Motor neuron (in vitro differentiated cells): ENCODE results near the gene ECM1. TPM values are rescaled to one million over a fixed set of nuclear protein-coding genes. Genes with fewer than 3 reads are reported as not detected.

Experiments
- ATAC-seq, 8 experiments: fragments of 200-7000 bp; cut with Tn5 transposase; replicated peaks in 6 of 8; 2 replicates each; pipeline ENCODE4 v1.8.0; 2021; ENCODE audit warnings: mild to moderate bottlenecking in 8 of 8, moderate library complexity in 8 of 8
- H3K27ac ChIP-seq, 2 donors: fragments of 250-450 bp; sonication (Bioruptor Pico); 2 replicates each; pipeline ENCODE4 v1.9.0; 2021; ENCODE audit warnings: antibody characterized with exemption in 2 of 2, mild to moderate bottlenecking in 2 of 2, moderate library complexity in 1 of 2
- H3K4me1 ChIP-seq, 2 donors: fragments of 250-450 bp; sonication (Bioruptor Pico); replicated peaks in 1 of 2; 2 replicates each; pipeline ENCODE4 v1.6.1; 2021; ENCODE audit warnings: antibody characterized with exemption in 2 of 2, mild to moderate bottlenecking in 2 of 2, moderate library complexity in 1 of 2
- H3K4me3 ChIP-seq, 5 donors: fragments of 250-450 bp; sonication (Bioruptor Pico); 2 replicates each; pipeline ENCODE4 v1.9.0; 2021; ENCODE audit warnings: antibody characterized with exemption in 5 of 5, mild to moderate bottlenecking in 5 of 5, moderate library complexity in 4 of 5
- WGBS, 10 experiments: fragments of 450-650 bp; shearing (Covaris generic); methylation state at CpG; one replicate each; pipeline ENCODE4 v1.0.0; 2022; 5-methylcytosine and 5-hydroxymethylcytosine counted together
- in situ Hi-C, 9 experiments: fragments of 400-800 bp; cut with MboI; loops; one replicate each; pipeline ENCODE4 v1.15.0; 2021; ENCODE audit warnings: low sequenced_read_pairs in 9 of 9, low pct_unique_long_range_greater_than_20kb in 2 of 9; ENCODE audit not compliant: unreplicated experiment in 9 of 9
- total RNA-seq, 8 experiments: library from RNA; unstranded; fragments of 300-600 nt; gene quantifications; 2 replicates each; pipeline versions ENCODE4 v1.2.3 to v1.2.4, GENCODE V29; 2022

ECM1 gene
- total RNA-seq, 8 experiments from 2014 or later = 1.4 to 73.4 (median 3.5) TPM

- 40 to 100% (median 93%) methylated on average over 1 to 10 of the region's 11 CpGs; no CpG with 5 or more reads in 1 of the 10 experiments for WGBS, 10 experiments
- peaks cover 0 to 8% of the 10 kb centered on the region in 2 donors for H3K4me1 ChIP-seq
- no peak overlapping the region for H3K27ac ChIP-seq
- no peak for ATAC-seq
- no peak overlapping the region for H3K4me3 ChIP-seq
- in situ Hi-C loops = loop anchor here in 1 of 9 experiments (25.0 kb wide), 1 partner anchor 89 kb away; no protein-coding TSS in a partner anchor
Measured at GRCh38 chr1:150551051-150551783, 43.3 kb downstream of the ECM1 start.

GRCh38 chr1:150551784-150552127 lies 43.8 kb downstream of the ECM1 start:
- Histone ChIP-seq H3K4me1 (peaks cover 0 to 8% of the 10 kb centered on the region in 2 donors), H3K4me3 (no peak overlapping the region), H3K27ac (no peak overlapping the region)
- 14 to 80% (median 22%) methylated on average over 1 of the region's 1 CpG; no CpG with 5 or more reads in 7 of the 10 experiments for WGBS, 10 experiments
- ATAC-seq = no peak
- in situ Hi-C loops = loop anchor here in 1 of 9 experiments (25.0 kb wide), 1 partner anchor 89 kb away; no protein-coding TSS in a partner anchor

GRCh38 chr1:150552128-150552910 lies 44.4 kb downstream of the ECM1 start:
- WGBS, 10 experiments = 24 to 100% (median 33%) methylated on average over 1 to 3 of the region's 13 CpGs; no CpG with 5 or more reads in 7 of the 10 experiments
- Histone ChIP-seq H3K4me1 (peaks cover 0 to 8% of the 10 kb centered on the region in 2 donors), H3K4me3 (no peak overlapping the region), H3K27ac (no peak overlapping the region)
- peak; percentile 2 to 50 (median 36) for ATAC-seq
- in situ Hi-C loops = loop anchor here in 1 of 9 experiments (25.0 kb wide), 1 partner anchor 90 kb away; no protein-coding TSS in a partner anchor

- no peak overlapping the region for H3K27ac ChIP-seq
- 85 to 100% methylated on average over 2 to 5 of the region's 12 CpGs; no CpG with 5 or more reads in 8 of the 10 experiments for WGBS, 10 experiments
- no peak overlapping the region for H3K4me3 ChIP-seq
- ATAC-seq = no peak
- in situ Hi-C loops = loop anchor here in 1 of 9 experiments (25.0 kb wide), 1 partner anchor 91 kb away; no protein-coding TSS in a partner anchor
- peaks cover 0 to 8% of the 10 kb centered on the region in 2 donors for H3K4me1 ChIP-seq
Measured at GRCh38 chr1:150552911-150553289, 45.0 kb downstream of the ECM1 start.

GRCh38 chr1:150553392-150554085 lies 45.6 kb downstream of the ECM1 start:
- H3K4me3 ChIP-seq = no peak overlapping the region
- in situ Hi-C loops = loop anchor here in 1 of 9 experiments (25.0 kb wide), 1 partner anchor 91 kb away; no protein-coding TSS in a partner anchor
- ATAC-seq = no peak
- H3K4me1 ChIP-seq = peaks cover 0 to 8% of the 10 kb centered on the region in 2 donors
- WGBS, 10 experiments = 85 to 100% (median 92%) methylated on average over 2 to 10 of the region's 23 CpGs; no CpG with 5 or more reads in 7 of the 10 experiments
- H3K27ac ChIP-seq = no peak overlapping the region

GRCh38 chr1:150554086-150554452 lies 46.2 kb downstream of the ECM1 start:
- Histone ChIP-seq H3K27ac (no peak overlapping the region), H3K4me1 (peaks cover 0 to 8% of the 10 kb centered on the region in 2 donors), H3K4me3 (no peak overlapping the region)
- WGBS, 10 experiments = 80 to 100% (median 80%) methylated on average over 2 to 3 of the region's 8 CpGs; no CpG with 5 or more reads in 6 of the 10 experiments
- in situ Hi-C loops = loop anchor here in 1 of 9 experiments (25.0 kb wide), 1 partner anchor 92 kb away; no protein-coding TSS in a partner anchor
- no peak for ATAC-seq

GRCh38 chr1:150555198-150555970 lies 47.5 kb downstream of the ECM1 start:
- in situ Hi-C loops = loop anchor here in 1 of 9 experiments (25.0 kb wide), 1 partner anchor 93 kb away; no protein-coding TSS in a partner anchor
- Histone ChIP-seq H3K4me1 (peaks cover 0 to 8% of the 10 kb centered on the region in 2 donors), H3K4me3 (no peak overlapping the region), H3K27ac (no peak overlapping the region)
- 71 to 91% (median 88%) methylated on average over 2 to 14 of the region's 19 CpGs; no CpG with 5 or more reads in 5 of the 10 experiments for WGBS, 10 experiments
- no peak for ATAC-seq

GRCh38 chr1:150555971-150556865 lies 48.3 kb downstream of the ECM1 start:
- Histone ChIP-seq H3K4me1 (peaks cover 2 to 12% of the 10 kb centered on the region in 2 donors), H3K4me3 (no peak overlapping the region), H3K27ac (no peak overlapping the region)
- no peak for ATAC-seq
- 40 to 88% (median 70%) methylated on average over 1 to 13 of the region's 26 CpGs; no CpG with 5 or more reads in 3 of the 10 experiments for WGBS, 10 experiments
- in situ Hi-C loops = loop anchor here in 1 of 9 experiments (25.0 kb wide), 1 partner anchor 94 kb away; no protein-coding TSS in a partner anchor

- H3K4me1 ChIP-seq = peaks cover 7 to 10% of the 10 kb centered on the region in 2 donors
- in situ Hi-C loops = loop anchor here in 1 of 9 experiments (25.0 kb wide), 1 partner anchor 95 kb away; no protein-coding TSS in a partner anchor
- no peak overlapping the region for H3K4me3 ChIP-seq
- 83% methylated on average over 4 of the region's 26 CpGs; no CpG with 5 or more reads in 9 of the 10 experiments for WGBS, 10 experiments
- no peak overlapping the region for H3K27ac ChIP-seq
- no peak for ATAC-seq
Measured at GRCh38 chr1:150557065-150557600, 49.2 kb downstream of the ECM1 start.

- Histone ChIP-seq H3K4me1 (peaks cover 11 to 14% of the 10 kb centered on the region in 2 donors), H3K4me3 (no peak overlapping the region), H3K27ac (no peak overlapping the region)
- ATAC-seq = no peak
- in situ Hi-C loops = loop anchor here in 1 of 9 experiments (25.0 kb wide), 1 partner anchor 96 kb away; no protein-coding TSS in a partner anchor
- 57 to 87% (median 82%) methylated on average over 4 to 13 of the region's 15 CpGs; no CpG with 5 or more reads in 6 of the 10 experiments for WGBS, 10 experiments
Measured at GRCh38 chr1:150557813-150558212, 49.9 kb downstream of the ECM1 start.

- no peak overlapping the region for H3K4me3 ChIP-seq
- ATAC-seq = no peak
- in situ Hi-C loops = loop anchor here in 1 of 9 experiments (25.0 kb wide), 1 partner anchor 96 kb away; no protein-coding TSS in a partner anchor
- H3K27ac ChIP-seq = no peak overlapping the region
- 68 to 95% (median 77%) methylated on average over 4 to 8 of the region's 15 CpGs; no CpG with 5 or more reads in 7 of the 10 experiments for WGBS, 10 experiments
- peaks cover 16 to 18% of the 10 kb centered on the region in 2 donors for H3K4me1 ChIP-seq
Measured at GRCh38 chr1:150558303-150558704, 50.4 kb downstream of the ECM1 start.
